GM23248 (cell line): ENCODE results near the gene CBFA2T3.

Experiments used
- EZH2 ChIP-seq: fragments of 200-600 bp; sonication (generic); IDR thresholded peaks from 2 replicates; pipeline ENCODE4 v1.6.1; 2018; ENCODE audit warnings: antibody characterized with exemption, mild to moderate bottlenecking; ENCODE audit not compliant: insufficient read depth, poor library complexity, severe bottlenecking
- EZH2phosphoT487 ChIP-seq: fragments of 200-600 bp; sonication (generic); IDR thresholded peaks from 2 replicates; pipeline ENCODE4 v1.6.1; 2018; ENCODE audit warnings: antibody characterized with exemption, moderate library complexity, mild to moderate bottlenecking, low read depth; ENCODE audit not compliant: insufficient read depth

DNA sequence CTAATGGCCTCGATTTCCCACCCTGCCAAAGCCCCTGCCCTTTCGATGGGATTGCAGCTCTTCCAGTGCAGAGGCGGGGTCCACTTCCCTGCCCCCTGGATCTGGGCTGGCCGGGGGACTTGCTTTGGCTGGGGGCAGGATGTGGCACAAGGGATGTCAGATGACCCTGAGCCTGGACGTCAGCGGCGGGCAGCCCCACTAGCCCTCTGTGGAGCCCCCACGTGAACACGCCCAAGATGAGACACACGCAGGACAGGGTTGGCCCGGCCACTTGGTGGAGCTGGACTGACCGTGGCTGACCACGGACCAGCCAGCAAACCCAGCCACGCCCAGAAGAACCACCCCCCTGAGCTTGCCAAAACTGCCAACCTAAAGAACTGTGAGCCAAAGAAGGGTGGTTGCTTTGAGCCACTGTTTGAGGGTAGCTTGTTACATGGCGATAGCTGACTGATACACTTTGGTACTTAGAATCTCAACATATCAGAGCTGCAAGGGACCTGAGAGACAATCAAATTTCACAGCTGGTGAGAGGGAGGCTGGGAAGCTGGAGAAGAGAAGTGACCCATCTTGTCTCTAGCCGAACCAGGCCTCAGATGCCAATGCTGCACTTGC is 63.9 kb downstream of the CBFA2T3 start:
- TF ChIP-seq EZH2phosphoT487 (no peak), EZH2 (no peak)
